Measurements from ENCODE around the gene ERV3-1.
A peak's percentile ranks its signal among the peaks of the same experiment; 100 is the strongest.
"Not testable (repeated sequence)": the region's sequence is repeated elsewhere in the genome, so short reads cannot be mapped to it uniquely, and the experiment has no call there.

Gene ERV3-1

GRCh38 chr7:65006094-65006992, at the start of gene ERV3-1:
Gene ERV3-1 (minus strand): TSS chr7:65006687. CDS start chr7:64993026, 13,661 bp downstream.
- DNase-seq = peak; percentile 89

GRCh38 chr7:65055786-65056185, 49.3 kb upstream of the ERV3-1 start:
- not testable (repeated sequence) for DNase-seq

- DNase-seq = not testable (repeated sequence)
Observed at GRCh38 chr7:65054466-65054994, 48.0 kb upstream of the ERV3-1 start.

- DNase-seq = not testable (repeated sequence)
Observed at GRCh38 chr7:65051654-65052053, 45.2 kb upstream of the ERV3-1 start.

GRCh38 chr7:65051139-65051538, 44.7 kb upstream of the ERV3-1 start:
- DNase-seq = not testable (repeated sequence)

GRCh38 chr7:65046329-65046728, 39.8 kb upstream of the ERV3-1 start:
- DNase-seq = not testable (repeated sequence)

- not testable (repeated sequence) for DNase-seq
Observed at GRCh38 chr7:65045589-65045988, 39.1 kb upstream of the ERV3-1 start.

- not testable (repeated sequence) for DNase-seq
Observed at GRCh38 chr7:65038767-65039166, 32.3 kb upstream of the ERV3-1 start.

GRCh38 chr7:65037740-65038688, 31.5 kb upstream of the ERV3-1 start:
- DNase-seq = peak; percentile 52

- not testable (repeated sequence) for DNase-seq
Observed at GRCh38 chr7:65036526-65036925, 30.0 kb upstream of the ERV3-1 start.

- not testable (repeated sequence) for DNase-seq
Observed at GRCh38 chr7:65035469-65035868, 29.0 kb upstream of the ERV3-1 start.

GRCh38 chr7:65034120-65034782, 27.8 kb upstream of the ERV3-1 start:
- not testable (repeated sequence) for DNase-seq

GRCh38 chr7:65033391-65033790, 26.9 kb upstream of the ERV3-1 start:
- DNase-seq = not testable (repeated sequence)

- not testable (repeated sequence) for DNase-seq
Observed at GRCh38 chr7:65025023-65025422, 18.5 kb upstream of the ERV3-1 start.

GRCh38 chr7:65020978-65021377, 14.5 kb upstream of the ERV3-1 start:
- DNase-seq = not testable (repeated sequence)

- not testable (repeated sequence) for DNase-seq
Observed at GRCh38 chr7:65009881-65010280, 3.4 kb upstream of the ERV3-1 start.

GRCh38 chr7:65009394-65009793, 2.9 kb upstream of the ERV3-1 start:
- not testable (repeated sequence) for DNase-seq

- peak; percentile 86 for DNase-seq
Observed at GRCh38 chr7:65007036-65007435, 549 bp upstream of the ERV3-1 start.

- DNase-seq = no peak
Observed at GRCh38 chr7:65004575-65004974, 1.9 kb downstream of the ERV3-1 start.

GRCh38 chr7:65002972-65003585, 3.4 kb downstream of the ERV3-1 start:
- no peak for DNase-seq

GRCh38 chr7:65001291-65001814, 5.1 kb downstream of the ERV3-1 start:
- DNase-seq = no peak
